NCI-H524 treated with DMSO at 0.1 percent for 48 hours (cell line): ENCODE results near the gene RAF1.
"Not testable (repeated sequence)": the region's sequence is repeated elsewhere in the genome, so short reads cannot be mapped to it uniquely, and the experiment has no call there.

Experiments used
- DNase-seq: peaks from one replicate; lab custom pipeline; 2025; lab: John Stamatoyannopoulos, UW

RAF1 gene

DNA sequence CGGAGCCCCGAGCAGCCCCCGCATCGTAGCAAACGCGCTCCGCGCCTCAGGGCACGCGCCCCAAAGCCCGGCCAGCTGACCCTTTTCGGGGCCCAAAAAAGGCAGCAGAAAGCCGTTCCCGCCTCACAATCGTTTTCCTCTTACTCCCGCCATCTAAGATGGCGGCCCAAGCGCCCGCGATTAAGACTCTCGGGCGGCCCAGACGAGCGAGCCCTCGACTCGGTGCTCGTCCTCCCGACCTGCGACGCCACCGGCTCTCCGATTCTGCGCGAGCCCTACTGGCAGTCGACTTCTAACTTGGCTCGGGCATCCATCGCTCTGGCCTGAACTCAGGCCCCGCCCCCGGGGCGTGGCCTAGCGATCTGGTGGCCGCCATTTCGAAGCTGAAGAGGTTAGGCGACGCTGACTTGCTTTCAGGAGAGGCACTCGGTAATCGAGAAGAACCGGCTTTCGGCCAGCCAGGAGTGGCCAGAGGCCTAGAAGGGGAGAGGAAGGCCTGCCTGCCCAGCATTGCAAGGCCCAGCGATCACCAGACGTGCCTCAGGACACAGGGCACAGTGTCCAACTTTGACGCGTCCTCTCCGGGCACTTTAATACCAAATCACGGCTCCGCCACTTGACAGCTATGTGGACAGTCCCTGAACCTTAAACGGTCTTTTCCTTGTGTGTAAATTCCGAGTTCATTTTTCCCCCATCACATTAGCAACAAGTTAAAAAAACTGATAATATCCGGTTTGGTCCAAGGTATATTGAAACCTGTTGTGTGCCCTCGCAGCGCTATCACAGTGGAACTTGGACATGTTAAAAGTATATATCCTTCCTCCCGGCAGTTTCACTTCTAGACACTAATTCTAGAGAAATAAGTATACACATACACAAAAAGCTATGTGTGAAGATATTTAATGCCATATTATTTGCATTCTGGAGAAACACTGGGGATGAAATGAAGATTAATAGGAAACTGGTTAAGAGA is at the start of gene RAF1:
TSS of gene RAF1 (minus strand) at position 182 of the 973 bp plus-strand sequence. CDS start 45,396 bp downstream, outside the sequence.
- peak; percentile 88 for DNase-seq

GRCh38 chr3:12710062-12710461 is 46.1 kb upstream of the RAF1 start:
- no peak for DNase-seq

DNA sequence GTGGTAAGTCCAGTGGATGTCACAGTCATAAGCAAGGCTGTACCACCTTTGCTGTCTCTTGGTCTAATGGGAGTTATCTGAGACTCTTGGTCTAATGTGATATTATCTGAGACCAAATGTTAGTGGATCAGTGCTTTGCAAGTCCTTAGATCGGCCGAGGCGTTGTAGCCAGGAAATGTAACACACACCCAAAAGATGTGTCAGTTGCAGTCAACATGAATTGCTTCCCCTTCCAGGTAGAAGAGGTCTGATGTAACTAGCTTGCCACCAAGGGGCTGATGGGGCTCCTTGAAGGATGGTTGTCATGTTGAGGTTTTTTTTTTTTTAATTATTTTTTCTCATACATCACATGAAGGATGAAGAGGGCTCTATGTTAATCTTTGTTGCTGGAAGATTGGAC is 45.4 kb upstream of the RAF1 start:
- DNase-seq = no peak

- DNase-seq = no peak
Observed at GRCh38 chr3:12708584-12709192, 44.8 kb upstream of the RAF1 start.

DNA sequence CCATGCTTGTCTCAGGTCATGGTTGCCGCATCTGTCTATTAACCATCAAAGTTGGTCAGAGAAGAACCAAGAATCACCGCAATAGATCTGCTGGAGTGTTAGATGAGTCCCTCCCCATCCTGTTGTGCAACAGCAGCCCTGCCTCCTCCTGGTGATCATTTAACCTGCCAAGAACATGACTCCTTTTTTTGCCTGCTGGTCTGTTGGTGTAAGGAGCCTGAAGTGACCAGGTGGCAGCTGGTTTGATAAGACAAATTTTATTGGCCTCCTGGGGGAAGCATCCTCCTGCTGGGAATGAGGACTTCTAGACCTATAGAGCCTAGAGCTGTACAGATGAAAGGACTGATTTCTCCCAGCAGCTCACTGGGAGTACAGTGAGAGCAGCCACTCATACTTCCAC is 43.5 kb upstream of the RAF1 start:
- peak; percentile 92 for DNase-seq

DNA sequence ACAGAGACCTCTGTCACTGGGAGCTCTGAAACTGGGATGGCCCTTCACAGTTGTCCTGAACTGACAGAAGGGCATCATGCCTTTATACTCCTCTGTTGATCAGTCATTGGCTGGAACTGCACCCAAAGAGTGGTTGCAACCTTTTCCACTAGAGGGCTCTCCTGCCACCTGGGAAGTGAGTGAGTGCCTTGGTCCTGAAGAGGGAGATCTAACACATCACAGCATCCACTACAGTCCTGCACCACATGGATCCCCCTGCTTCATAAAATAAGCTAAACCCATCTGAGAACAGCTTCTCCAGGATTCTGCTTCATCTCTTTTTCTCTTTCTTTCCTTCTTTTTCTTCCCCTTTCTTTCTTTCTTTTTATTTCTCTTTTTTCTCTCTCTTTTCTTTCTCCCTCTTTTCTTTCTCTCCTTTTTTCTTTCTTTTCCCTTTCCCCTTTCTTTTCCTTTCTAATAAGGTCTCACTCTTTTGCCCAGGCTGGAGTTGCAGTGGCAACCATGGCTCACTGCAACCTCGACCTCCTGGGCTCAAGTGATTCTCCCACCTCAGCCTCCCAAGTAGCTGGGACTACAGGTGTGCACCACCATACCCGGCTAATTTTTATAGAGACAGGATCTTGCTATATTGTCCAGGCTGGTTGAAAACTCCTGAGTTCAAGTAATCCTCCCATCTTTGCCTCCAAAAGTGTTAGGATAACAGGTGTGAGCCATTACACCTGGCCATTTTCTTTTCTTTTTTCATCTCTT is 42.8 kb upstream of the RAF1 start:
- peak; percentile 67 for DNase-seq

DNA sequence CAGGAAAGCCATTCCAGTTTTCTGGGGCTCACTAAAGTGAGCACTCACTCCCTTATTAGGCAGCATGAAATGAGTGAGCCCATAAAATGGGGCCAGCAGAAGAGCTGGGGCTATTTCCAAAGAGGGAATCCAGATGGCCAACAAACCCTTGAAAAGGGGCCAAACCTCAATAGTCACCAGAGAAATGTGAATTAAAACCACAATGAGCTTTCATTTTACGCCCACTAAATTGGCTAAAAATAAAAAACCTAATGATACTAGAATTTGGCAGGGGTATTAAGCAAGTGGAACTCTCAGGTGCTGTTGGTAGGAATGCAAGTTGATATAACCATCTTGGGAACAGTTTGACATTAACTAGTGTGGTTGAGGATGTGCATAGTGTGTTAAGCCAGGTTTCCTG is 42.1 kb upstream of the RAF1 start:
- DNase-seq = no peak

DNA sequence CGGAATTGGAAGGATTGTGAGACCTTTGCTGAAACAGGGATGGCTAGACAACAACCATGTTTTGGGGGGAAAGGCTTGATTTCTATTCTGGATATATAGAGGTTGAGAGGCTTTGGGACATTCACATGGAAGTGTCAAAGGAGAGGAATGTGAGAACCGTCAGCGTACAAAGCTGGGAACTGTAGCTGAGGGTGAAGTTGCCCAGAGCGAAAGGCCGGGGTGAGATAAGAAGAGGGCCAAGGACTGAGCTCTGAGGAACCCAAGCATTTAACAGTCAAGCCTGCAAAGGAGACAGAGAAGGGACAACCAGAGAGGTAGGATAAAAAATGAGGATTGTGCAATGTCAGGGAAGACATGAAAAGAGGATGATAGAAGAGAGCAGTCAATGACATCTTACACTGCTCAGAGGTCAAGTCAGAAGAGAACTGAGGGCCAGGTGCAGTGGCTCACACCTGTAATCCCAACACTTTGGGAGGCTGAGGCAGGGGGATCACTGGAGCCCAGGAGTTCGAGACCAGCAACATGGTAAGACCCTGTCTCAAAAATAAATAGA is 41.5 kb upstream of the RAF1 start:
- DNase-seq = no peak

DNA sequence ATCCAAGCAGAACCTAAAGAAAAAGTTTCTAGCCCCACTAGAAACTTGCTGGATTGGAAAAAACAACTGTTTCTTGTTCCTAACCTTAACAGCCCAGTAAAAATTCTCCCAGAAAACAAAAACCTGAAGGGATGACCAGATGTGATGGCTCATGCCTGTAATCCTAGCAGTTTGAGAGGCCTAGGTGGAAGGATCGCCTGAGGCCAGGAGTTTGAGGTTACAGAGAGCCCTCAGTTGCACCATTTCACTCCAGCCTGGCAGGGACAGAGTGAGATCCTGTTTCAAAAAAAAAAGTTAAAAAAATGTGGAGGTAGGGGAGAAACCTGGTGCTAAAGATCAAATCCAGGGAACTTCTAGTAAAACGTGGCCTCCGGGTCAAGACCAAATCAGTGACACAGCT is 38.6 kb upstream of the RAF1 start:
- no peak for DNase-seq

- DNase-seq = not testable (repeated sequence)
Observed at GRCh38 chr3:12701601-12702000, 37.7 kb upstream of the RAF1 start.

- DNase-seq = no peak
Observed at GRCh38 chr3:12700800-12701199, 36.9 kb upstream of the RAF1 start.

- no peak for DNase-seq
Observed at GRCh38 chr3:12695916-12696315, 32.0 kb upstream of the RAF1 start.

DNA sequence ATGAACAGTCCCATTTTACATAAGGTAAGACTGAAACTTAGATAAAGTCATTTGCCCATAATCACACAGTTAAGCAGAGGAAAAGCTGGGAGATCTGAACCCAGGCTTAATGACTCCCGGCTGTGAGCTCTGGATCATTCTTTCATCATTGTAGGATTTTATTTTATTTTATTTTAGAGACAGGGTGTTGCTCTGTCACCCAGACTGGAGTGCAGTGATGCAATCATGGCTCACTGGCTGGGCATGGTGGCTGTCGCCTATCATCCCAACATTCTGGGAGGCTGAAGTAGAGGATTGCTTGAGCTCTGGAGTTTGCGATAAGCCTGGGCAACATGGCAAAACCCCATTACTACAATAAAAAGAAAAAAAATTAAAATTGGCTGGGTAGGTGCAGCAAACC is 31.2 kb upstream of the RAF1 start:
- no peak for DNase-seq

- DNase-seq = no peak
Observed at GRCh38 chr3:12692444-12692843, 28.5 kb upstream of the RAF1 start.

DNA sequence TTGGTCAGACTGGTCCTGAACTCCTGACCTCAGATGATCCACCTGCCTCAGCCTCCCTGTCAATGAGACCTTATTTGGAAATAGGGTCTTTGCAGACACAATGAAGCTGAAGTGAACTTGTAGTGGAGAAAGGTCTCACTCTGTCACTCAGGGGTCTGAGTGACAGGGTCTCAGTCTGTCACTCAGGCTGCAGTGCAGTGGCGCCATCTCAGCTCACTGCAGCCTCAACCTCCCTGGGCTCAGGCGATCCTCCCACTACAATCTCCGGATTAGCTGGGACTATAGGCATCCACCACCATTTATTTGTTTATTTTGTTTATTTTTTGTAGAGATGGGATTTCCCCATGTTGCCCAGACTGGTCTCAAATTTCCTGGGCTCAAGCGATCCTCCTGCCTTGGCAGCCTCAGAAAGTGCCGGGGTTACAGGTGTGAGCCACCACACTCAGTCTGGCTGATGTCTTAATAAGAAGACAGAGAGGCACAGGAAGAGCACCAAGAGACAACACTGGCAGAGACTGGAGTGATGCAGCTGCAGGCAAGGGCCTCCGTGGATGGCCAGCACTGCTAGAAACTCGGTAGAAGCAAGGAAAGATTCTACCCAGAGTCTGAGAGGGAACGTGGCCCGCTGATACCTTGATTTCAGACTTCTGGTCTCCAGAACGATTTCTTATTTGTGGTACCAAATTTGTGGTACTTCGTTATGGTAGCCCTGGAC is 26.2 kb upstream of the RAF1 start:
- DNase-seq = no peak

DNA sequence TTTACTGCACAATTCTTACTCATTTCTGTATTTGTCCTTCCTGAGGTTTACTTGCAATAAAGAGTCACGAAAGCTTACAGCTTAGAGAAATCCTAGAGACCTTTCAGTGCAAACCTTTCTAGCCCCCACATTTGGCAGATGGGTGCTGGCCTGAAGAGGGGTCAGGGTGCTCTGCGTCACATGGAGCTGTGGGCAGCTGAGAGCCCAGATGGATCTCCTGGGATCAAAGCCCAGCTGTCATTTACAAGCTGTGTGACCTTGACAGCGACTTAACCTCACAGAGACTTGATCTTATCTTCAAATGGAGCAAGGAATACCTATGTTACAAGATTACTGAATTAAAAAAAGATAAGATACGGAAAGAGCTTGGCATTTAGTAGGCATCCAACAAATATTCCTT is 24.0 kb upstream of the RAF1 start:
- DNase-seq = peak; percentile 56

- DNase-seq = no peak
Observed at GRCh38 chr3:12686096-12686495, 22.2 kb upstream of the RAF1 start.

DNA sequence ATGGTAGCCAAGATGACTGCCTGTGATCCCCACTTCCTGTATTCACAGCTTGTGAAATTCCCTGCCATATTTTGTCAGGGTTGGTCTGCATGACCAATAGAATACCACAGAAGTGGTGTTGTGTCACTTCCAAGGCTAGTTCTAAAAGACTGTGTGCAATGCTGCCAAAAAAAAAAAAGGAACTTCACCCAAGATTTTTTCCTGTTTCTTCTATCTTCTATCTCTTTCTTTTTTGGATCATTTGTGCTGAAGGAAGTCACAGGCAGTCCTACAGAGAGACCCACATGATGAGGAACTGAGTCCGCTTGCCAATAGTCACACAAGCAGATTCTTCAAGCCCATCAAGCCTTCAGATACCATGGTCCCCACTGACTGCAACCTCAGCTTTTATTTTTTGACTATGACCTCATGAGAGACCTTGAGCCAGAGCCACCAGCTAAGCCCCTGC is 18.1 kb upstream of the RAF1 start:
- no peak for DNase-seq

DNA sequence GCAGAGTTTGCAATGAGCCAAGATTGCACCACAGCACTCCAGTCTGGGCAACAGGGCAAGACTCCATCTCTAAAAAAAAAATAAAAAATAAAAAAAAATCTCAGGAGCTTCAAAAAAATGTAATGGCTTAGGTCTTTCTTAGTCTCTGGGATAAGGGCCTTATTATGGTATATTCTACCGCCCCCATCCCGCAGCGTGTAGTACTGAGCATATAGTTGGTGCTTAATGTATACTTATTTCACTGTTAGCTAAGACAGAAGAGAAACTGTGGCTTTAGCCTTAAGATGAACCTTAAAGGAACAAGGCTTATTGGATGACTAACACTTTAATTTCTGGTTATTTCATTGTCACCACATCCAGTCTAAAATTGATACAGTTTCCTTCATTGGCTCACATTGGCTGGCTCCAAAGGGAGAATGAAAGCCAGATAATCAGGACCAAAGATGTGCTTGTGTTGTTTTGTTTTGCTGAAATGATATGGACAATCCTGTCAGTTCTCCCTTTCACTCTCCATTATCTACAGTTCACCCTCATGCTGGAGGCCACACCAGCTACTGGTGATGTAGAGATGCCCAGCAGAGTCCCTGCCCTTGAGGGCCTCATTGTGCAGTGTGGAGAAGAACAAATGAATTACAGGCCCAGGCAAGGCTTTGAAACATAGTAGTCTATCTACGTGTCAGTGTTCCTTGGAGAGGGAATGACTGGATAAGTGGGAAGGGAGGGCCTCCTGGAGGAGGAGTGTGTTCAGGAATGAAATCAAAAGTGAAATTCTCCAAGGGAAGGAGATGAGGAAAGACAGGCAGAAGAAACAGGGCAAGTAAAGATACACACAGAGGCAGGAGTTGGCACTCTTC is 17.4 kb upstream of the RAF1 start:
- no peak for DNase-seq

DNA sequence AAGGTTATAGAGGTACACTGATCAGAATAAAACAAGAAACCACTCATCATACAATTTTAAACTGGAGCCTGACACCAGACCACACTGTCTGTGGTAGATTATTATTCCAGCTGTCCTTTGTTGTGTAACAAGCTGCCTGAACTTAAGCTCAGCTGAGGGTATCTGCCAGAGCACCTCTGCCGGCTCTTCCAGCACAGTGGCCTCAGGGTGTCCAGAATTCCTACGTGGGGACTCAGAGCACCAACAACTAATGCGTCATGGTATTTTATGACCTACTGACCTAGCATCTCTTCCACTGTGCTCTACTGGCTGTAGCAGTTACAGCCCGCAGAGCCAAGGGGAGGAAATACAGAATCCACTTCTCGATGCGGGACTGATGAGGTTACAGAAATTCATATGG is 15.6 kb upstream of the RAF1 start:
- DNase-seq = no peak

GRCh38 chr3:12677616-12678015 is 13.7 kb upstream of the RAF1 start:
- DNase-seq = no peak
